Upper lobe of left lung (tissue), 4 donors: ENCODE results near the gene ALDH5A1.

Source experiments
- CTCF ChIP-seq, 6 experiments: fragments of 450-650 bp in 4 of 6; fragments of 200-600 bp in 2 of 6; sonication (generic) in 2 of 6; IDR thresholded peaks; one replicate each; pipeline ENCODE4 v1.5.1; 2016 to 2019; ENCODE audit warnings: antibody characterized with exemption in 6 of 6
- EP300 ChIP-seq, 4 donors: sonication (generic); formaldehyde crosslinking; IDR thresholded peaks; one replicate each; pipeline ENCODE4 v1.5.1; 2017; ENCODE audit warnings: antibody characterized with exemption in 4 of 4, control low read depth in 2 of 4
- POLR2A ChIP-seq, 4 donors: fragments of 450-650 bp; IDR thresholded peaks; one replicate each; pipeline ENCODE4 v1.5.1; 2016 to 2017; ENCODE audit warnings: antibody characterized with exemption in 4 of 4, mild to moderate bottlenecking in 2 of 4
- POLR2AphosphoS5 ChIP-seq, 2 donors: sonication (generic); formaldehyde crosslinking; IDR thresholded peaks; one replicate each; pipeline ENCODE4 v1.5.1; 2017; ENCODE audit warnings: antibody characterized with exemption in 2 of 2

- TF ChIP-seq CTCF (IDR thresholded peaks at IDR 0.05): no peak
- no peak for TF ChIP-seq POLR2A (IDR thresholded peaks at IDR 0.05)
- no peak for TF ChIP-seq EP300 (IDR thresholded peaks at IDR 0.05)
- no peak for TF ChIP-seq POLR2AphosphoS5 (IDR thresholded peaks at IDR 0.05)
Observed at GRCh38 chr6:24513602-24514001, 18.8 kb downstream of the ALDH5A1 start.
